NCI-H1694 treated with DMSO at 0.1 percent for 48 hours (cell line): ENCODE data around the gene TPD52L3.

Experiments
- DNase-seq: peaks from one replicate; lab custom pipeline; 2025; lab: John Stamatoyannopoulos, UW

TPD52L3 gene

GRCh38 chr9:6328103-6328502 lies at the start of gene TPD52L3:
TPD52L3 (plus strand) TSS chr9:6328375; CDS start chr9:6328596, 221 bp downstream.
- DNase-seq = no peak

DNA sequence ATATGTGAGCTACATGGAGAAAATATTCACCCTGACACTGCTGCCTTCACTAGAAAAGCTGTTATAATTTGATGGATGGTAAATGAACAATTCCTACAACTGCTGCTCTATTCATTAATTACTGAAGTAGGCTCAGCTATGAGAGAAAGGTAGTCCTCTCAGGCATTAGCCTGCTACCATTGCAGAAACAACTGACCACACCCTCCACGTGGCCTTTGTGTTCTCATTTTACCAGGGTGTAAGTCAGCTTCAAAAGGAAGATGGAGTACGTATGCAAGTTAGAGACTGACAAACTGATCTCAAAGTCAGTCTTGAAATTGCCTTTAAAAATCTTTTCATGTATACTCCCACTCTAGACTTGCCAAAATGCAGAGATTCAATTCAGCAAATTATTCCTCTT lies 26.3 kb upstream of the TPD52L3 start:
- no peak for DNase-seq

DNA sequence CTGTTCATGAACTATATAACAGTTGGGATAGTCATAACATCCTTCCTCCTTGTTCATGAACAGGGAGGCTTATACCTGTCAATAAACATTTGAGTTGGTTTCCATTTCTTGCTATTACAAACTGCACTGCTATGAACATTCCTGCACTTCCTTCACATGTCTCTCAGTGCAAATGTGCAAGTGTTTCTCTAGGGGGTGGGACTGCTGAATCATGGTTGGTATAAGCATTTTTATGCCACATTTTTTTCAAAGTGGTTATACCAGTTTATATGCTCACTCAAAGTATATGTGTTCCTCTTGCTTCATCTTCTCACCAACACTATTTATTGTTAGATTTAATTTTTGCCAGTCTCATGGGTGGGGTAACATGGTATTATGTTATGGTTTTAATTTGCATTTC lies 25.8 kb upstream of the TPD52L3 start:
- DNase-seq = no peak

DNA sequence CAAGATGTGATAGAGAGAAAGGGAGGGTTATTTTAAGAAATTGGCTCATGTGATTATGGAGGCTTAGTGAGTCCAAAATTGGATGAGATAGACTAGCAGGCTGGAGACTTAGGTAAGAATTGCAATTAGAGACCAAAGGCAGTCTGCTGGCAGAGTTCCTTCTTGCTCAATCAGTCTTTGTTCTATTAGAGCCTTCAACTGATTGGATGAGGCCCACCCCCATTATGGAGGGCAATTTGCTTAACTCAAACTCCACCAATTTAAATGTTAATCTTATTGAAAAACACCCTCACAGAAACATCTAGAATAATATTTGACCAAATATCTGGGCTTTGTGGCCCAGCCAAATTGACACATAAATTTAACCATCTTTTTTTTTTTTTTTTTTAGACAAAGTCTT lies 23.9 kb upstream of the TPD52L3 start:
- no peak for DNase-seq

GRCh38 chr9:6305954-6306563 lies 22.1 kb upstream of the TPD52L3 start:
- peak; percentile 61 for DNase-seq

DNA sequence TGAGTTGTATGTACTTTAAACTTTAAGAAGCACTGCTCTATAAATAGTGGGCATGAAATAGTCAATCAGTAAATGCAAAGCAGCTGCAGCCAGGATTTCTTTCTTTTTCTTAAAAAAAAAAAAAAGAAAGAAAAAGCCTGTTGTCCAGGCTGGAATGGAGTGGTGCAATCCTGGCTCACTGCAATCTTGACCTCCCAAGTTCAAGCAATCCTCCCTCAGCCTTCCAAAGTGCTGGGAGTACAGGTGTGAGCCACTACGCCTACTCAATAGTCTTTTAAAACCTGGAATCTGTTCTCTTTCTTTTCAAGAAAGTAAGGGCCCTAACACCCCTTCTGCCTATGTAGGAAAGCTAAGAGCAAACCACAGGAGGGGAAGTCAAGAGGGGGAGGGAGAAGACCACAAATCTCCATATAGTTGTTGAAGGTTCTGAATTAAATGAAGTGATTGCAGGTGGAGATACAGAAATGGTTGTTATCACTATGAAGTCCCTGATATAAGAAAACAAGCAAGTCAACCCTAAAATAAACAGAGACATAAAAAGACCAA lies 20.6 kb upstream of the TPD52L3 start:
- no peak for DNase-seq

DNA sequence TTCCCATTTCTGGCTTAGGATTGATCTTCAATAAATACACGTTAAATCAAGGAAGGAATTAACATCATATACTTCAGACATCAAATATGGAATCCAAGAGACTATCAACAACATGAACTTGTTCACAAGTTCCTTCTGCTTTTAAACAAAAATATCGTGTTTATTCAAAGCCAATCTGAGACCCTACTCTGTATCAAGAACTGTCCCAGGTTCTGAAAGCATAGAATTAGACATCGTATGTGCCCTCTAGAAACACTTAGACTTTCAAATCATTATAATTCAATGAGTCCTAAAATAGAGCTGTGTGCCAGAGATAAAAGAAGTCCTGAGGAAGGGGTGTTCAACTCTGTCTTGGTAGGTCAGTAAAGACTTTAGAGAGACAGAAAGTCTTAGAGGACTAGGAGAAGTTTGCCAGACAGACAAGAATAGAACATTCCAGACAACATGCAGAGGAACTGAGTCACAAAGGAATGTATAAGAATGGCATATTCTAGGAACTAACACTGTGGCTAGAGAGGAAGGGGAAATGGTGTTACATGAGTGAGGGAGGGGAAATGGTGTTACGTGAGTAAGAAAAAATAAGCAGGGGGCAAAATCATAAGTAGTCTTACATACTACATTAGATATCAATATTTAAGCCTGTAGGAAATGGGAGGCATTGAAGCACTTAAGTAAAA lies 2.9 kb downstream of the TPD52L3 start:
- no peak for DNase-seq

- no peak for DNase-seq
These were observed 6.1 kb downstream of the TPD52L3 start for GRCh38 chr9:6334305-6334704.

DNA sequence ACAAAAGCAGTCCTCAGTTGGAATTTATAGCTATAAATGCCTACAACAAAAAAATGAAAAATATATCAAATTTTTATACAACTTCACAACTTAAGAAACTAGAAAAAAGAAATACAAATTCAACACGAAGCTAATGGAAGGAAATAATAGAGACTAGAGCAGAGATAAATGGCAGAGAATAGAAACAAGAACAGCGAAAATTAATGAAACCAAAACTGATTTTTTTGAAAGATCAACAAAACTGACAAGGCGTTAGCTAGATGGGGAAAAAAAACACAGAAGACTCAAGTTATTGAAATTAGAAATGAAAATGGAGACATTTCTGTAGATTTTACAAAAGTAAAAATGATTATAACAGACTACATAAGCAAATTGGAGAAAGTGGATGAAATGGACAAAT lies 20.6 kb downstream of the TPD52L3 start:
- no peak for DNase-seq

DNA sequence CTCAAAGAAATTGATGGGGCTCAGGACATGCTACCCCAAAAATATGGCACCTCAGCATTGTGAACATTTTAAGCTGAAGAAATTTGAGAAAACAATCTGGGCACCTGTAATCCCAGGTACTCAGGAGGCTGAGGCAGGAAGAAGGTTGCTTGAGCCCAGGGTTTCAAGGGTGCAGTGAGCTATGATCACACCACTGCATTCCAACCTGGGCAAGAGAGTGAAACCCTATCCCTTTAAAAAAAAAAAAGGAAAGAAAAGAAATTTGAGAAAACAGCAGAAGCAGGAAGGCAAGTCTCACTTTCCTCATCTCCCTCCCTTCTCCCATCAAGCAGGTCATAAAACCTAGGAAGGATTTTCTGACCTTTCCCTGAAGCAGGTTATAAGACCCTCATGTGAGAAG lies 23.6 kb downstream of the TPD52L3 start:
- DNase-seq = no peak

GRCh38 chr9:6354072-6354686 lies 26.0 kb downstream of the TPD52L3 start:
- peak; percentile 73 for DNase-seq

DNA sequence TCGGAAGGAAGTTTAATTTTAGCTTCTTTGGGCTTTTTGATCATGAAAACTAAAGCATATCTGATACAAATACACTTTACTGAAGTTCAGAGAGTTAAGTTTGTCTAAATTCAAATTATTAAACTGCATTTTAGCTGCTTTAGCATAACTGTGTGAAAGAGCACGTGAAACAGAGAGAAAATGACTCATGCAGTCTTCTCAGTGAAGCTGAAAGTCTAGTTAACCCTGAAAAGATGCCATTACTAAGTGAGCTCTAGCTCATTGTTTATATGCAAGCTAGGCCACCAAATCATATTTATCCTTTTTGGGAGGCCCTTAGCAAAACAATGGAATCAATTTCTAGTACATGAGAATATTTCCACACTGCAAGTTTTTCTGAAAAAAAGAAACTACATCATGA lies 27.6 kb downstream of the TPD52L3 start:
- no peak for DNase-seq

DNA sequence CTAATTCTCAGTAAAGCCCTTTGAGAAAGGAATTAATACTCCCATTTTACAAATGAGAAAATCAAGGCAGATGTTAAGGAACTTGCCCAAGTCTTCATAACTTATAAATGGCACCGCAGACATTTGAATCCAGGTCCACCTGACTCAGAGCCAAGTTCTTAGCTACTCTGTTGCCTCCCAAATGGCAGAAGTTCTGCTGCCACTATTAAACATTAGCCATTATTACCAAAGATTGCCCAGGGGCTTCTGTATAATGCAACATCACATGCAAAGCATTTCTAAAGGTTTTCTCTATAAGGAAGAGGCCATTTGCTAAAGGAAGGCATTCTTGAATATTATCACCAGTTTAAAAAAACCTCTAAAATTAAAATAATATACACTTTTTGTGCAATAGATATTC lies 28.3 kb downstream of the TPD52L3 start:
- no peak for DNase-seq

DNA sequence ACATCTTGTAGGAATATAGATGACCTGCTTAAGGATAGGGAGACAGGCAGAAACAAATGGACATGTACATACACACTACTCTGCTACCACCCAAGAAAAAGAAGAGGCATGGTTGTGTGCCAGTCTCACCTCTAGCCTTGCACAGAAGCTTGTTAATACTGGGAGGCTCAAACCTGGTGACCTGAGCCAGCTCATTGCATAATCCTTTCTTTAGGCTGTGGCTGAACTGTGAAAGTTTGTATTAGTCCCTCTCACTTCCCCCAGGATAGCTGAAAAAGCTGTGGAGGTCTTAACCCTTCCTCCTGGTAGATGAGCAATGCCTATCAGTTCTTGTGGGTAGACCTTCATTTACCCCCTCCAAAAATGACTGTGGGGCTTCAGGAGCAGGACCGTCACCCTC lies 28.7 kb downstream of the TPD52L3 start:
- DNase-seq = no peak

DNA sequence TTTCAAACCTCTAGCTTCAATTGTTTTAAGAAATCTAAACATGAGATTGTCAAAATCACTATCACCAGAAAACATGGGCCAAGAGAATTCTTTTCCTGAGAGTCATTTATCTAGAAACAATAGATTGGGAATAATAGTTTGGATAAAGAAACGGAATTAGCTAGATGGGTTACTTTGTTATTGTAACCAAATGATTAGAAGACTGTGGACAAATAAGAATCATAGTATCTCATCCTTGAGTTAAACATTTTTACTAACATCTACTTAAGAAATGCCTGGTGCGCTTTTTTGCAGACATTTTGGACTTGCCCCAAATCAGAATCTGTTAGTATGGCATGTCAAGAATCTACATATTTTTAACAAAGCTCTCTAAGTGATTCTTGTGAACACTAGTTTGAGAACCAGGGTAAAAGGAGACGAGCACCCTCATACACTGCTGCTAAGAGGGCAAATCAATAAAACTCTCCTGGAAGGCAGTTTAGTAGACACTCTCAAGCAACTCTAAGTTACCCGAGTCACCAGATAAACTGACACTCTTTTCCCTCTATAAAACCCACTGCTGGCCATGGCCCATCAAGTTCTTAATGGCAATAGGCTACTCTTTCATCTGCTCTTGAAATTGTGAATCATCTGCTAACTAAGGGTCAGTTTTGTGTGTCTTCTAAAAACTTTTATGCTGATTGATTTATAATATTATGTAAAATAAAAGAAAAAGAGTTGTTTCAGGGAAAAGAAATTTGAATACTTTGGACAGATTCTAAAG lies 39.1 kb downstream of the TPD52L3 start:
- no peak for DNase-seq

DNA sequence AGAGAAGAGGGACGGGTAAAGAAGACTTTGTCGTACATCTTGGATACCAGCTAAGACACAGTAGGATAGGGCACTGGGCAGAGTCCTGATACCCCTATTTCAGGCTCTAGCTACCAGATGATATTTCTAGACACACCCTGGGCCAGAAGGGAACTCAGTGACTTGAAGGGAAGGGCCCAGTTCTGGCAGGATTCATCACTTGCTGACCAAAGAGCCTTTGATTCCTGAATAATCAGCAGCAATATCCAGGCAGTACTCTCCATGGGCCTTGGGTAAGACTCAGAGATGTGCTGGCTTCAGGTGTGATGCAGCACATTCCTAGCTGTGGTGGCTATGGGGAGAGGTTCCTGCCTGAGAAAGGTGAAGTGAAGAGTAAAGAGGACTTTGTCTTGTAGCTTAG lies 40.7 kb downstream of the TPD52L3 start:
- DNase-seq = no peak
